ENCODE measurements around the gene BAG3. TPM values are rescaled to one million over a fixed set of nuclear protein-coding genes. Genes with fewer than 3 reads are reported as not detected.

The BAG3 gene
- total RNA-seq, 1 experiment from 2014 or later, result 57.6 TPM

GRCh38 chr10:119672291-119672690 lies 21.1 kb downstream of the BAG3 start:
- DNase-seq (ENCODE audit: low spot score), result no peak
- Histone ChIP-seq H3K4me3 (ENCODE audit: low read depth, low read length, poor library complexity, severe bottlenecking) (no peak overlapping the region), H3K36me3 (ENCODE audit: insufficient read depth, low read length, poor library complexity, severe bottlenecking) (peaks cover 55% of the 10 kb centered on the region), H3K9me3 (ENCODE audit: low read depth, low read length, poor library complexity, severe bottlenecking) (no peaks in the 10 kb centered on the region), H3K27me3 (replicated peaks; ENCODE audit: insufficient read depth, low read depth, low read length, poor library complexity) (no peaks in the 10 kb centered on the region), H3K4me1 (ENCODE audit: insufficient read depth, low read length, poor library complexity, severe bottlenecking) (peaks cover 31% of the 10 kb centered on the region), H3K27ac (ENCODE audit: low read depth, low read length, poor library complexity, severe bottlenecking) (no peak overlapping the region)
- no peak for TF ChIP-seq CTCF (conservative IDR thresholded peaks at IDR 0.05; ENCODE audit: low read depth, low read length)
- no peak for TF ChIP-seq EZH2 (IDR thresholded peaks at IDR 0.05; ENCODE audit: borderline replicate concordance, low read depth, low read length, poor library complexity, severe bottlenecking)
- POLR2A ChIA-PET (ENCODE audit: low non-redundant PET), result no interaction called here
- no TSS peak for BruUV-seq (replicated peaks)
- CTCF ChIA-PET, result no interaction called here
- intact Hi-C loops (cut with micrococcal nuclease; ENCODE audit: unreplicated experiment), result no loop called here

- H3K27ac ChIP-seq (ENCODE audit: low read depth, low read length, poor library complexity, severe bottlenecking), result peak overlapping the region; percentile 34
- intact Hi-C loops (cut with micrococcal nuclease; ENCODE audit: unreplicated experiment), result no loop called here
- no peaks in the 10 kb centered on the region for H3K9me3 ChIP-seq (ENCODE audit: low read depth, low read length, poor library complexity, severe bottlenecking)
- TF ChIP-seq CTCF (conservative IDR thresholded peaks at IDR 0.05; ENCODE audit: low read depth, low read length) (no peak), EZH2 (IDR thresholded peaks at IDR 0.05; ENCODE audit: borderline replicate concordance, low read depth, low read length, poor library complexity, severe bottlenecking) (no peak)
- peak; percentile 88 for DNase-seq (ENCODE audit: low spot score)
- POLR2A ChIA-PET (ENCODE audit: low non-redundant PET), result no interaction called here
- no TSS peak for BruUV-seq (replicated peaks)
- peaks cover 64% of the 10 kb centered on the region for H3K36me3 ChIP-seq (ENCODE audit: insufficient read depth, low read length, poor library complexity, severe bottlenecking)
- CTCF ChIA-PET, result interaction anchor here (0.6 kb wide), 1 partner anchor 14 kb away, joined by 4 read pairs; no protein-coding TSS in a partner anchor
- no peak overlapping the region for H3K4me3 ChIP-seq (ENCODE audit: low read depth, low read length, poor library complexity, severe bottlenecking)
- H3K4me1 ChIP-seq (ENCODE audit: insufficient read depth, low read length, poor library complexity, severe bottlenecking), result peaks cover 21% of the 10 kb centered on the region
- H3K27me3 ChIP-seq (replicated peaks; ENCODE audit: insufficient read depth, low read depth, low read length, poor library complexity), result no peaks in the 10 kb centered on the region
These were observed 22.1 kb downstream of the BAG3 start for GRCh38 chr10:119673271-119673670.

GRCh38 chr10:119675483-119676170 lies 24.4 kb downstream of the BAG3 start:
- ChIA-PET POLR2A (ENCODE audit: low non-redundant PET) (no interaction called here), CTCF (no interaction called here)
- intact Hi-C loops (cut with micrococcal nuclease; ENCODE audit: unreplicated experiment), result no loop called here
- peaks cover 16% of the 10 kb centered on the region for H3K4me1 ChIP-seq (ENCODE audit: insufficient read depth, low read length, poor library complexity, severe bottlenecking)
- no peak overlapping the region for H3K4me3 ChIP-seq (ENCODE audit: low read depth, low read length, poor library complexity, severe bottlenecking)
- no peak for TF ChIP-seq EZH2 (IDR thresholded peaks at IDR 0.05; ENCODE audit: borderline replicate concordance, low read depth, low read length, poor library complexity, severe bottlenecking)
- no peak for TF ChIP-seq CTCF (conservative IDR thresholded peaks at IDR 0.05; ENCODE audit: low read depth, low read length)
- BruUV-seq (replicated peaks), result no TSS peak
- no peaks in the 10 kb centered on the region for H3K9me3 ChIP-seq (ENCODE audit: low read depth, low read length, poor library complexity, severe bottlenecking)
- peak overlapping the region; percentile 63 for H3K27ac ChIP-seq (ENCODE audit: low read depth, low read length, poor library complexity, severe bottlenecking)
- peaks cover 57% of the 10 kb centered on the region for H3K36me3 ChIP-seq (ENCODE audit: insufficient read depth, low read length, poor library complexity, severe bottlenecking)
- peak; percentile 47 for DNase-seq (ENCODE audit: low spot score)
- no peaks in the 10 kb centered on the region for H3K27me3 ChIP-seq (replicated peaks; ENCODE audit: insufficient read depth, low read depth, low read length, poor library complexity)
